HepG2 (cell line): ENCODE data around the gene MICALL2. TPM values are rescaled to one million over a fixed set of nuclear protein-coding genes. Genes with fewer than 3 reads are reported as not detected.

Source experiments
- EP300 ChIP-seq, 3 experiments: sonication (generic) in 1 of 3; formaldehyde crosslinking in 1 of 3; IDR thresholded peaks; 2 replicates each; pipeline versions ENCODE4 v1.5.1 to v1.6.1; 2011 to 2020; ENCODE audit warnings: low read depth in 2 of 3, low read length in 2 of 3, borderline replicate concordance in 1 of 3, improper control_type of control experiment in 1 of 3, mild to moderate bottlenecking in 1 of 3, missing genetic modification reagents in 1 of 3, moderate library complexity in 1 of 3
- POLR2G ChIP-seq: fragments of 200-400 bp; formaldehyde crosslinking; IDR thresholded peaks from 2 replicates; pipeline ENCODE4 v1.6.1; 2018; ENCODE audit warnings: mild to moderate bottlenecking, low read depth, low read length, moderate library complexity
- SMC3 ChIP-seq: IDR thresholded peaks from 2 replicates; pipeline ENCODE4 v1.6.1; 2011; ENCODE audit warnings: low read length, improper control_type of control experiment
- SOX6 ChIP-seq, 2 experiments: fragments of 450-650 bp in 1 of 2; sonication (generic) in 1 of 2; formaldehyde crosslinking in 1 of 2; IDR thresholded peaks; 2 replicates each; pipeline versions ENCODE4 v1.4.0 to v1.6.1; 2017 to 2020; ENCODE audit warnings: antibody characterized with exemption in 1 of 2, mild to moderate bottlenecking in 1 of 2, missing genetic modification reagents in 1 of 2
- SPEN ChIP-seq: sonication (generic); formaldehyde crosslinking; IDR thresholded peaks from 2 replicates; pipeline ENCODE4 v1.5.1; 2020; ENCODE audit warnings: low read depth, mild to moderate bottlenecking, missing genetic modification reagents
- TGIF2 ChIP-seq: IDR thresholded peaks from 2 replicates; pipeline ENCODE4 v1.6.1; 2016; ENCODE audit warnings: control low read depth, missing compliant biosample characterization
- XBP1 ChIP-seq: sonication (generic); formaldehyde crosslinking; IDR thresholded peaks from 2 replicates; pipeline ENCODE4 v1.5.0; 2020; ENCODE audit warnings: missing genetic modification reagents
- ZKSCAN1 ChIP-seq: fragments of 150-350 bp; IDR thresholded peaks from 2 replicates; pipeline ENCODE4 v1.6.1; 2014; ENCODE audit warnings: low read length
- ZNF317 ChIP-seq: sonication (generic); formaldehyde crosslinking; IDR thresholded peaks from 2 replicates; pipeline ENCODE4 v1.5.0; 2020; ENCODE audit warnings: mild to moderate bottlenecking, missing genetic modification reagents
- ZNF883 ChIP-seq: sonication (generic); formaldehyde crosslinking; IDR thresholded peaks from 2 replicates; pipeline ENCODE4 v1.5.1; 2020; ENCODE audit warnings: mild to moderate bottlenecking, missing genetic modification reagents; ENCODE audit errors: not compliant biosample characterization
- ZZZ3 ChIP-seq: sonication (generic); formaldehyde crosslinking; IDR thresholded peaks from 2 replicates; pipeline ENCODE4 v1.4.0; 2020; ENCODE audit warnings: missing genetic modification reagents, mild to moderate bottlenecking, borderline replicate concordance
- polyA plus RNA-seq, 8 experiments: library from polyadenylated mRNA; depleted of rRNA in 3 of 8; stranded (reverse) in 7 of 8; unstranded in 1 of 8; fragments of >200 nt; fragmentation: Illumina TruSeq in 4 of 8; extraction: Trizol in 4 of 8; gene quantifications; 2 replicates each; pipeline versions ENCODE4 v1.2.1 to v1.2.3, GENCODE V29; 2011 to 2016; ENCODE audit warnings: low read depth in 4 of 8, missing spikeins in 1 of 8, mixed read lengths in 1 of 8; ENCODE audit not compliant: insufficient read depth in 1 of 8
- total RNA-seq, 5 experiments: library from RNA; depleted of rRNA; stranded (reverse); fragments of >200 nt; fragmentation: Illumina TruSeq; extraction: Trizol; gene quantifications; 2 replicates each; pipeline ENCODE4 v1.2.3, GENCODE V29; 2016; ENCODE audit warnings: low read depth in 1 of 5
- TF ChIP-seq, protein P1 (sequence below), 2 experiments: sonication (generic) in 1 of 2; formaldehyde crosslinking in 1 of 2; IDR thresholded peaks; 2 replicates each; pipeline versions ENCODE4 v1.4.0 to v1.6.1; 2016 to 2020; ENCODE audit warnings: borderline replicate concordance in 1 of 2, low read depth in 1 of 2, mild to moderate bottlenecking in 1 of 2, missing genetic modification reagents in 1 of 2
- TF ChIP-seq, protein P2 (sequence below): sonication (generic); formaldehyde crosslinking; IDR thresholded peaks from one replicate; pipeline ENCODE4 v1.5.1; 2020; ENCODE audit warnings: mild to moderate bottlenecking, missing genetic modification reagents; ENCODE audit errors: not compliant biosample characterization
- TF ChIP-seq, protein P3 (sequence below): IDR thresholded peaks from 2 replicates; pipeline ENCODE4 v1.6.1; 2012; ENCODE audit warnings: inconsistent platforms

MICALL2 gene
- total and polyA plus RNA-seq, 2 of the 13 experiments (the other 11 are each of a cell fraction or from before 2014, with no cell fraction given) = 5.8 to 12.4 TPM

DNA sequence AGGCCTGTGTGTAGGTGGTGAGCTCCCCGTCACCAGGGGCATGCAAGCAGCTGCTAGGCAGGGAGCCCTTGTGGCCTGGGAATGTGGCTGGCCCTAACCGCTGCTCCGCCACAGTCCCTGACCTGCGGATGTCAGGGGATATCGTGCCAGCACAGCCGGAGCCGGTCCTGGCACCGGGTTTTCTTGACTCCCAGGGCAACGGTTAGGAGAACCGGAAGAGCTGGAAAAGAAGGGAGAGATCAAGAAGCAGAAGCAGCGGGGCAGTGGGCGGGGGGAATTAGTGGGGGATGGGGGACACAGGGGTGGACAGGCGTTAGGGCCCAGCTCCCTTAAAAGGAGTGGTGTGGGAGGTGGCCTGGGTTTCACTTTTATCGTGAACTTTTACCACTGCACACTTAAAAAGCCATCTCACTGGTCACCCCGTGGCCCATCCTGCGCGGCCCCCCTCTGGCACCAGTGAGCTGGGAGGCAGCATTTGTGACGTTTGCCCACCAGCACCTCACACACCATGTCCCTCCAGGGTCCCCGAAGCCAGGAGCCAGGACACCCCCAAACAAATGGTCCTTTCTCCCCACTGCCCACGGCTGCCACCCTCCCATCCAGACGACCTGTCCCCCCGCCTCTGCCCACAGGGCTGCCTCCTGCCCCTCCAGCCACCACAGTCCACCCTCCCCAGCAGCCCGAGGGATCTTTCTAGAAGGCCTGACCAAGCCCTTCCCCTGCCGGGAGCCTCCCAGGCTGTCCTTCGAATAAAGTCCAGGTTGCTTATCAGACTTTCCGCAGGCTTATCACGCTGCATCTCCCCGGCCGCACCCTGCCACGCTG lies 1.8 kb upstream of the MICALL2 start (continued):
- TF ChIP-seq SOX6 (IDR thresholded peaks at IDR 0.05) (no peak), SOX6 (CRISPR knock-in tag; IDR thresholded peaks at IDR 0.05) (peak; percentile 34), XBP1 (CRISPR knock-in tag) (no peak), ZNF317 (CRISPR knock-in tag) (0 out of 2 replicates have a peak, but pooled peaks have one; percentile 30), ZKSCAN1 (peak; percentile 52; the same call in 1 of the 2 replicates), ZNF883 (CRISPR knock-in tag) (no peak), POLR2G (peak; percentile 66; the same call in 1 of the 2 replicates), EP300 (IDR thresholded peaks at IDR 0.05; ENCODE audit: low read depth in 2 of 2, low read length in 2 of 2) (peak in 1 of 2 experiments; percentile 21; a peak in 1 of 4 replicates), EP300 (CRISPR knock-in tag; IDR thresholded peaks at IDR 0.05; ENCODE audit: borderline replicate concordance) (0 out of 2 replicates have a peak, but pooled peaks have one; percentile 28), SMC3 (no peak), SPEN (CRISPR knock-in tag) (peak; percentile 80; the same call in 1 of the 2 replicates), ZZZ3 (CRISPR knock-in tag) (no peak; the same call in 1 of the 2 replicates), TGIF2 (no peak)
- TF ChIP-seq, protein P1, sequence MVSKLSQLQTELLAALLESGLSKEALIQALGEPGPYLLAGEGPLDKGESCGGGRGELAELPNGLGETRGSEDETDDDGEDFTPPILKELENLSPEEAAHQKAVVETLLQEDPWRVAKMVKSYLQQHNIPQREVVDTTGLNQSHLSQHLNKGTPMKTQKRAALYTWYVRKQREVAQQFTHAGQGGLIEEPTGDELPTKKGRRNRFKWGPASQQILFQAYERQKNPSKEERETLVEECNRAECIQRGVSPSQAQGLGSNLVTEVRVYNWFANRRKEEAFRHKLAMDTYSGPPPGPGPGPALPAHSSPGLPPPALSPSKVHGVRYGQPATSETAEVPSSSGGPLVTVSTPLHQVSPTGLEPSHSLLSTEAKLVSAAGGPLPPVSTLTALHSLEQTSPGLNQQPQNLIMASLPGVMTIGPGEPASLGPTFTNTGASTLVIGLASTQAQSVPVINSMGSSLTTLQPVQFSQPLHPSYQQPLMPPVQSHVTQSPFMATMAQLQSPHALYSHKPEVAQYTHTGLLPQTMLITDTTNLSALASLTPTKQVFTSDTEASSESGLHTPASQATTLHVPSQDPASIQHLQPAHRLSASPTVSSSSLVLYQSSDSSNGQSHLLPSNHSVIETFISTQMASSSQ (IDR thresholded peaks at IDR 0.05; ENCODE audit: low read depth) = no peak
- TF ChIP-seq, protein P1 (CRISPR knock-in tag; IDR thresholded peaks at IDR 0.05; ENCODE audit: borderline replicate concordance) = no peak; the same call in 1 of the 2 replicates
- TF ChIP-seq, protein P2, sequence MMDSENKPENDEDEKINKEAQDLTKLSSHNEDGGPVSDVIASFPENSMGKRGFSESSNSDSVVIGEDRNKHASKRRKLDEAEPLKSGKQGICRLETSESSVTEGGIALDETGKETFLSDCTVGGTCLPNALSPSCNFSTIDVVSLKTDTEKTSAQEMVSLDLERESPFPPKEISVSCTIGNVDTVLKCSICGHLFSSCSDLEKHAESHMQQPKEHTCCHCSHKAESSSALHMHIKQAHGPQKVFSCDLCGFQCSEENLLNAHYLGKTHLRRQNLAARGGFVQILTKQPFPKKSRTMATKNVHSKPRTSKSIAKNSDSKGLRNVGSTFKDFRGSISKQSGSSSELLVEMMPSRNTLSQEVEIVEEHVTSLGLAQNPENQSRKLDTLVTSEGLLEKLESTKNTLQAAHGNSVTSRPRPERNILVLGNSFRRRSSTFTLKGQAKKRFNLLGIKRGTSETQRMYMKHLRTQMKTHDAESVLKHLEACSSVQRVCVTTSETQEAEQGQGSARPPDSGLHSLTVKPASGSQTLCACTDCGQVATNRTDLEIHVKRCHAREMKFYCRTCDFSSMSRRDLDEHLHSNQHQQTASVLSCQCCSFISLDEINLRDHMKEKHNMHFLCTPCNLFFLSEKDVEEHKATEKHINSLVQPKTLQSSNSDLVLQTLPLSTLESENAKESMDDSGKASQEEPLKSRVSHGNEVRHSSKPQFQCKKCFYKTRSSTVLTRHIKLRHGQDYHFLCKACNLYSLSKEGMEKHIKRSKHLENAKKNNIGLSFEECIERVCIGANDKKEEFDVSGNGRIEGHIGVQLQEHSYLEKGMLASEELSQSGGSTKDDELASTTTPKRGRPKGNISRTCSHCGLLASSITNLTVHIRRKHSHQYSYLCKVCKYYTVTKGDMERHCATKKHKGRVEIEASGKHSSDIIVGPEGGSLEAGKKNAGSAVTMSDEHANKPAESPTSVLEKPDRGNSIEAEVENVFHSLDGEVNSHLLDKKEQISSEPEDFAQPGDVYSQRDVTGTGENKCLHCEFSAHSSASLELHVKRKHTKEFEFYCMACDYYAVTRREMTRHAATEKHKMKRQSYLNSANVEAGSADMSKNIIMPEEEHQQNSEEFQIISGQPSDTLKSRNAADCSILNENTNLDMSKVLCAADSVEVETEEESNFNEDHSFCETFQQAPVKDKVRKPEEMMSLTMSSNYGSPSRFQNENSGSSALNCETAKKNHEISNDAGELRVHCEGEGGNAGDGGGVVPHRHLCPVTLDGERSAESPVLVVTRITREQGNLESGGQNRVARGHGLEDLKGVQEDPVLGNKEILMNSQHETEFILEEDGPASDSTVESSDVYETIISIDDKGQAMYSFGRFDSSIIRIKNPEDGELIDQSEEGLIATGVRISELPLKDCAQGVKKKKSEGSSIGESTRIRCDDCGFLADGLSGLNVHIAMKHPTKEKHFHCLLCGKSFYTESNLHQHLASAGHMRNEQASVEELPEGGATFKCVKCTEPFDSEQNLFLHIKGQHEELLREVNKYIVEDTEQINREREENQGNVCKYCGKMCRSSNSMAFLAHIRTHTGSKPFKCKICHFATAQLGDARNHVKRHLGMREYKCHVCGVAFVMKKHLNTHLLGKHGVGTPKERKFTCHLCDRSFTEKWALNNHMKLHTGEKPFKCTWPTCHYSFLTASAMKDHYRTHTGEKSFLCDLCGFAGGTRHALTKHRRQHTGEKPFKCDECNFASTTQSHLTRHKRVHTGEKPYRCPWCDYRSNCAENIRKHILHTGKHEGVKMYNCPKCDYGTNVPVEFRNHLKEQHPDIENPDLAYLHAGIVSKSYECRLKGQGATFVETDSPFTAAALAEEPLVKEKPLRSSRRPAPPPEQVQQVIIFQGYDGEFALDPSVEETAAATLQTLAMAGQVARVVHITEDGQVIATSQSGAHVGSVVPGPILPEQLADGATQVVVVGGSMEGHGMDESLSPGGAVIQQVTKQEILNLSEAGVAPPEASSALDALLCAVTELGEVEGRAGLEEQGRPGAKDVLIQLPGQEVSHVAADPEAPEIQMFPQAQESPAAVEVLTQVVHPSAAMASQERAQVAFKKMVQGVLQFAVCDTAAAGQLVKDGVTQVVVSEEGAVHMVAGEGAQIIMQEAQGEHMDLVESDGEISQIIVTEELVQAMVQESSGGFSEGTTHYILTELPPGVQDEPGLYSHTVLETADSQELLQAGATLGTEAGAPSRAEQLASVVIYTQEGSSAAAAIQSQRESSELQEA (CRISPR knock-in tag) = no peak
- TF ChIP-seq, protein P3, sequence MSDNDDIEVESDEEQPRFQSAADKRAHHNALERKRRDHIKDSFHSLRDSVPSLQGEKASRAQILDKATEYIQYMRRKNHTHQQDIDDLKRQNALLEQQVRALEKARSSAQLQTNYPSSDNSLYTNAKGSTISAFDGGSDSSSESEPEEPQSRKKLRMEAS = peak; percentile 85
